Activated CD4-positive, alpha-beta T cell treated with anti-CD3 and anti-CD28 coated beads, Interleukin-2, Interleukin-6, amounts not matched to agents 100 ng/mL and 50 ng/mL, durations not matched to agents 16 hours and 8 hours (primary cell): Measurements from ENCODE around the gene KCNT2.
"Not testable (repeated sequence)": the region's sequence is repeated elsewhere in the genome, so short reads cannot be mapped to it uniquely, and the experiment has no call there.

Experiments
- DNase-seq: peaks from one replicate; pipeline ENCODE4 v3.0.0-alpha.2; 2020

The KCNT2 gene

GRCh38 chr1:196510451-196510850 is 97.8 kb downstream of the KCNT2 start:
- no peak for DNase-seq

DNA sequence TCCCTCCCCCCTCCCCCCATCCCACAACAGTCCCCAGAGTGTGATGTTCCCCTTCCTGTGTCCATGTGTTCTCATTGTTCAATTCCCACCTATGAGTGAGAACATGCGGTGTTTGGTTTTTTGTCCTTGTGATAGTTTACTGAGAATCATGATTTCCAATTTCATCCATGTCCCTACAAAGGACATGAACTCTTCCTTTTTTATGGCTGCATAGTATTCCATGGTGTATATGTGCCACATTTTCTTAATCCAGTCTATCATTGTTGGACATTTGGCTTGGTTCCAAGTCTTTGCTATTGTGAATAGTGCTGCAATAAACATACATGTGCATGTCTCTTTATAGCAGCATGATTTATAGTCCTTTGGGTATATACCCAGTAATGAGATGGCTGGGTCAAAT is 104.0 kb downstream of the KCNT2 start:
- DNase-seq: not testable (repeated sequence)

GRCh38 chr1:196502437-196502836 is 105.8 kb downstream of the KCNT2 start:
- no peak for DNase-seq

- no peak for DNase-seq
Observed at GRCh38 chr1:196501760-196502428, 106.3 kb downstream of the KCNT2 start.

- no peak for DNase-seq
Observed at GRCh38 chr1:196497817-196498216, 110.4 kb downstream of the KCNT2 start.

GRCh38 chr1:196494766-196495165 is 113.5 kb downstream of the KCNT2 start:
- no peak for DNase-seq

- no peak for DNase-seq
Observed at GRCh38 chr1:196493881-196494280, 114.4 kb downstream of the KCNT2 start.

DNA sequence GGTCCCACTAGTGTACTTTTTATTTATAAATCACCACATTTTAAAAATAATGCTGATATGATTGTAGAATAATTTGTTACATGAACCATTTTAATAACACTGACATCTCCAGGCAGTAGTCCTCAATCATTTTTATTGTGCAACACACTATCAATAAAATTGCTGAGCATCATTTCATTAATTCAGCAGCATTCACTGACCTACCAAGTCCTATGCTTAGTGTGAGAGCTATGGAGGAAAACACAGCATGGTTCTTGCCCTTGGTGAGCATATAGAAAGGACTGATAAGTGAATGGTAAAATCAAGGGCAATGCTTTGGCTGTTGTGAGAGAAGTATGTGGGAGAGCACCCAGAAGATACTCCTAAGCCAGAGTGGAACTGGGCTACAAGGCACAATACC is 119.7 kb downstream of the KCNT2 start:
- DNase-seq: no peak

GRCh38 chr1:196486346-196486745 is 121.9 kb downstream of the KCNT2 start:
- no peak for DNase-seq

GRCh38 chr1:196481616-196482015 is 126.6 kb downstream of the KCNT2 start:
- no peak for DNase-seq

GRCh38 chr1:196477262-196477661 is 131.0 kb downstream of the KCNT2 start:
- no peak for DNase-seq

DNA sequence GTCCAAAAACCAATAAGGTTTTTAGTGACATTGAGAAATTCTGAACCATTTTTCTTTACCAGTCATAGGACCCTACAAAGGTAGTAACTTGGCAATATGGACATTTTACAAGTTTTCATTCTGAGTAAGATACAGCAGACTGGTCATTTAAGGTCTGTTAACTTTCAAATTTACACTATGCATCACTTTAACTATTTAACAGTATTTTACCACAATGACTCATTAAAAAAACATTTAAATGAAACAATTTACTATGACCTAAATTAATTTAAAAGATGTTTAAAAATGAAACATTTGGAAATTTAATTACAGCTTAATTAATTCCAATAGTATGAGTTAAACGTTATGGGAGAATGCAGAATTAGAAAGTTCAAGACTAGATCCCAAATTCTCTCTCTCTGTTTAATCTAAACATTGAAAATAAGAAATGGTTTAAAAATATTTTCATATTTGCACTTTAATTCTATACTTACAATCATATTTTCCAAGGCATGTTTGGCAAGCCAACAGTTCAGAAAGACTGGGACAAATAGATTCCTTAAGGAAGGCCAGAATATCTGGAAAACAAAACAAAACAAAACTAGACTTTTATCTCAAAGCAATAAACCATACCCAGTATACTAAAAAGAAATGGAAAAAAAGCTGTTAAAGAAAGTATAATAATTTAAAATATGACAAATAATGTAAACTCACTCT is 140.9 kb downstream of the KCNT2 start:
- DNase-seq: no peak

DNA sequence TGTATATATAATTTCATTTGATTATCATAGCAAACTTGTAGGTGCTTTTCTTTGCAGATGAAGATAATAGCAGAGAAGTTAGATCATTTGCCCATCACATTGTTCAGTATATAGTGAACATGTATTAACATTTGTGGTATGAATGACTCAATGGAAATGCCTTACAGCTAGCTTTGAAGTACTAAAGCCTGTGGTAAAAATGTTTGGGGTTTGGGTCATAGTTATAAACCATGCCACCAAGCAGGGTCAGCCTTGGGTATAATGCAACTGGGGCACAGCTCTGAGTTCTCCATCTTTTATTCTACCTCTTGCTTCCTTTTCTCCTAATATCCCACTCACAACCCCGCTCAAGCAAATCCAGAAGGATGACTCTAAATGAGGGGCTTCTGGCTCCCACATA is 141.6 kb downstream of the KCNT2 start:
- no peak for DNase-seq

DNA sequence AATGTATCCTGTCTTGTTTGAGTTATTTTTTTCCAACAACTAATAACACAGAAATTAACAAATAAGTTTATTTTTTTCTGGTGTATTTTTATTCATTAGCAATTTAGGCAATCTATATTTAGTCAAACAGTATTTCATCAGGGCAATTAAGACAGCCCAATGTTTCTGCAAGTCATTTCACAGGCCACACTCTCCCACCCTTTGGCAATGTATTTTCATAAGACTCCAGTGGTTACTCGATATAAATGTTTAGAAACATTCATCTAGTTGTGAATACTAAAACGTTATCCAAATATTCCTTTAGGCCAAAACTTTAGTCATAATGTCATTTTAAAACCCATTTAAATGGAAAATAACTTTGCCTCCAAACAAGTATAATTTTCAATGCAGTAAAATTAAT is 142.1 kb downstream of the KCNT2 start:
- no peak for DNase-seq

DNA sequence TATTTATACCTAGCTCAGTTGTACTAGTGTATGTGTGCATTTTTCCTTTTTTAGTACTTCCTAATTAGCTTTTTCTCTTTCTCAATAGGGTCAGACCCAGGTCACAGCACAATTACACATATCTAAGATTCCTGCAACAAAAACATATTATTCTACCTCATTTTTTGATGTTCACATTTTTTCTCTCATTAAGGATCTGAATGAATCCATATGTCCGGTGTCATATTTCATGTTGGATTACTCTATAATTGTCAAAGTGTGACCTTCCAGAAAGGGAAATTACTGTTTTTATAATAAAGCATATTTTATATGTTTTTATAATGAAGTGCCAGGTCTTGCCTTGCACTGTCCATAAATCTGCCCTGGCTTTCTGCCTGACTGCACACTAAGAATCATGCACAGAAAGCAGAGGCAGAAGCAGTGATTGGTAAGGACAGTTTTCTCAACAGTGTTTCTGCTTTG is 143.7 kb downstream of the KCNT2 start:
- DNase-seq: no peak

GRCh38 chr1:196462086-196462485 is 146.2 kb downstream of the KCNT2 start:
- no peak for DNase-seq

- DNase-seq: no peak
Observed at GRCh38 chr1:196461521-196461920, 146.7 kb downstream of the KCNT2 start.

DNA sequence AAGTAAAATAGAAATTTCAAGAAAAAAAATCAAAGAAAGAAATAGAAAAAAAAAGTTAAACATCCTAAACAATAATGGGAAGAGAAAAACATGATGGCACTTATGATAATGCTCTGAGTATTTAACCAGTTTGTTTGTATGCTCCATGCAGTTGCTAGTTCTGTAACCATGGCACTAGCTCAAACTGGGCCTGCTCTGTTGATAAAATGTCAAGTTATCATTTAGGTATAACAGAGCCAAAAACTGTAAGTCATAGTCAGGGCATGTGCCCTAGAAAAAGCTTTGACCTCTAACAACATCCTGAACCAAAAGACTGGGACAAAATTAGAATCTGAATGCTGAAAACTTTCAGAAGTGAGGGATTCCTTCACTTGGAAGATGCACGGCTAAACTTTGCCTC is 148.9 kb downstream of the KCNT2 start:
- DNase-seq: no peak

GRCh38 chr1:196454792-196455191 is 153.4 kb downstream of the KCNT2 start:
- no peak for DNase-seq

DNA sequence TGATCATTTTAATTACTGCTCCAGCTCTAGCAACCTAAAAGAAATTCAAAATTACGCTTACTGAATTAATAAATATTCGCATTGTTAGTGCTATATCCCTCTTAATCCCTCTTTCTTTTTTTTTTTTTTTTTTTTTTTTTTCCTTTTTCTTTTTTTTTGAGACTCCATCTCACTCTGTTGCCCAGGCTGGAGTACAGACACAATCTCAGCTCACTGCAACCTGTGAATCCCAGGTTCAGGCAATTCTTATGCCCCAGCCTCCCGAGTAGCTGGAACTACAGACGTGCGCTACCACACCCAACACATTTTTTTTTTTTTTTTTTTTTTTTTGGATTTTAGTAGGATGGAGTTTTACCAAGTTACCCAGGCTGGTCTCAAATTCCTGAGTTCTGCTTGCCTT is 157.1 kb downstream of the KCNT2 start:
- no peak for DNase-seq

GRCh38 chr1:196450143-196451095 is 157.8 kb downstream of the KCNT2 start:
- DNase-seq: no peak

DNA sequence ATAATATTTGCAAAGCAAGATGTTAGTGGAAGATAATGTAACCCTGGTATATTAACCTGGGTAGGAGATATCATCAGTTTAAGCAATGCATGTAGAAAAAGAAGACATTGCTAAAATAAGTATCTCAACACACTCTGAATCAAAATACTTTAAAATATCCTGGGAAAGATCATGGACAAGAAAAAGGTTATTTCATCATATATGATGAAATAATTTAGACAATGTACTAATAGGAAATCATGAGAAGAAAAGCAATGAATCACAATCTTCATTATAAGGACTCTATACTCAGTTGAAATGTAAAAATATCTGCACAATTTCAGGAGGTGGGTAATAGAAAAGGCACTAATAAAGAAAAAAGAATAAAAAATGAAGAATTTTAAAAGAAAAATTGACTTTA is 158.8 kb downstream of the KCNT2 start:
- DNase-seq: no peak

GRCh38 chr1:196445775-196446174 is 162.5 kb downstream of the KCNT2 start:
- DNase-seq: no peak

GRCh38 chr1:196444634-196445033 is 163.6 kb downstream of the KCNT2 start:
- DNase-seq: no peak
